ENCODE results near the gene OPCML.

Gene OPCML

DNA sequence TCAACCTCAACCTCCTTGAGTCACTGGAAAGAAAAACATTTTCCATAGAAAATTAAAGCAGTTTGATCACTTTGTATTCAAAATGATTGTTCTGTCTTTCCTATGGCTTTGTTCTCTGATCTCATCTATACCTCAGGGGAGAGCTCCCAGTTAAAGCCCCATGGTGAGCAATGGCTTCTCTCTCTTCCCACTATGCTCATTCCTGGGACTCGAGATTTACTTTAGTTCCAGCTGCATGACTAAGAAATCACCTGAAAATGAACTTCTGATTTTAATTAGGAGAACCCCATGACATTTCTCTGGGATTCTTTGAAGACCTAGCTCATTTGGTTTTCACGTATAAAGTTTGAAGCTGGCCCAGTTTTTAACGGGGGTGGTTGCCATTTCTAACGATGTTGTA, 921.5 kb downstream of the OPCML start:
- TF ChIP-seq ZNF274 (IDR thresholded peaks at IDR 0.05; ENCODE audit: low read depth, low read length) = no peak
- H3K4me3 ChIP-seq (ENCODE audit: low read length) = no peak overlapping the region

DNA sequence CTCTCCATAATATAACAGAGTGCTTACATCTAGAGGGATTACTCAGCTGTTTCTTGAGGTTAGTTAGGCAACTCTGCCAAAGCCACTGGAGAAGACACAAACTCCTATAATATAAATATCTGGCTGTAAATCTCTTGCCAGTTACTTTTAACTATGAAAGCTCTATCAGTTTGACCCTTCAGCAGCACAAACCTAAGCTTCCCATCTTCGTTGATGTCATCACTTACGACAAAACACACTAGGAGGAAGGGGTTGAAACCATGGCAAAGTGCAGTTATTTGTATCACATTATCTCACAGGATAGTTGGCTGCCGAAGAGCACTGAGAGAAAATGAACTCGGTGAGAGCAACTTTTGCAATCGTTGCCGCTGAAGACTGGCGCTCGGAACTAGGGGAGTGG, 922.1 kb downstream of the OPCML start:
- H3K4me3 ChIP-seq (ENCODE audit: low read length) = no peak overlapping the region
- no peak for TF ChIP-seq ZNF274 (IDR thresholded peaks at IDR 0.05; ENCODE audit: low read depth, low read length)

DNA sequence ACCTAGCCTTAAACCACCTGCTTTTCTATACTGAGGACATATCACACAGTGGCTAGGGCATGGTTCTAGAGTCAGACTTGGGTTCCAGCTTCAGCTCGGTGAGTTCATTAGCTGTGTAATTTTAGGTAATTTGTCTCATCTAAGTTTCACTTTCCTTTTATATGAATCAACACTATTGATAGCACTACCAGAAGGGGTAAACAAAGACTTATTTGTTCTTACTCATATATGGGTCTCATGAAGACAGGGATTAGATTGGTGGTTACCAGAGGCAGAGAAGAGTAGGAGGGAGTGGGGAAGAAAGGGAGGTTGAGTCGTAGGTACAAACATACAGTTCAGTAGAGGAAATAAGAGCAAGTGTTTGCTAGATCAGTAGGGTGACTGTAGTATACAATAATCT, 924.7 kb downstream of the OPCML start:
- no peak overlapping the region for H3K4me3 ChIP-seq (ENCODE audit: low read length)
- no peak for TF ChIP-seq ZNF274 (IDR thresholded peaks at IDR 0.05; ENCODE audit: low read depth, low read length)

DNA sequence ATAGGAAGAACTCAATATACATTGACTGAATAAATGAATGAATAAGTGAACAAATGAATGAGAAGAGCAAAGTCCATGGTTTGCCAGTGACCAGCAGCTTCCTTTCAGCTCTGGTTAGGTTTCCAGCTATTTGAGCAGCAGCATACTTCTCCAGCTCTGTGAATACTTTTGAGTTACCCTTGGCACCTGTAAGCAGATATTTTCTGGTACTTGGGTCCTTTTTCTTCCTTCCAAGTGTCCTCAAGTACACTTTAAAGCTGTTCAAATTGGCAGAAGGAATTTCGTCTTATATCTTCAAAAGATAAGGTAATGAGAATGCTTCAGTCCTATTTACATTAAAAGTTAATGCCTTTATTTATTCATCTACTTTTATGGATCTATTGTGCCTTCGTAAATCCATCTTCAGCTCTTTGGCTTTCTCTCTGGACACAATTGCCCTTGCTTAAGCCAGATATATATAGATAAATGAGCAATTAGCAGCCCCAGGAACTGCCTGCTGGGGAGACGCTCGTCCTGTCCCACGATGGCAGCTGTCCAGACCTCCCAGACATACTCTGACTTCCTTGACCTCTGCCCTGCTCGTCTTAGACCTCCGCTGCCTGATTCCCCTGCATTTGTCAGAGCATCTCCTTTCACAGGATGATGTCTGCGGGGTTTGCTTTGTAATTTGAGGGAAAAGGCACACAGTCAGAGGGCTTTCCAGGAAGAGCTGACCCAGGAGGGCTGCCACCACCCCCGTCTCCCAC, 926.3 kb downstream of the OPCML start:
- TF ChIP-seq ZNF274 (IDR thresholded peaks at IDR 0.05; ENCODE audit: low read depth, low read length) = no peak
- no peak overlapping the region for H3K4me3 ChIP-seq (ENCODE audit: low read length)

DNA sequence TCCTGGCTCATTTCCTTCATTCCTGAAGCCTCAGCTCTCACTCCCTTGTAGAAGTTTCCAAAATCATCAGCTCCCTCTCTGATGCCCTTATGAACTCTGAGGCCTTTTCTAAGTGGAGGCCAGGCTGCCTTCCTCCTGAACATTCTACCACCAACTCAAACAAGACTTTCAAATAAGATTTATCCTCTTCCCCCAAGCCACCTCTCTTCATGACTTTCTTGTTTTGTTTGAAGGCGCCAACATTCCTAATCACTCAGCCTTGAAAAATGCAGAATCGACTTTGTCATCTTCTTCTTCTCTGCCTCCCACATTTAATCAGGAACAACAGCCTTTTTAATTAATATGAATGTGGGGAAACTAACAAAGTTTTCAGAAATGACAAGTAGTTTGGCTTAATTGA, 927.9 kb downstream of the OPCML start:
- H3K4me3 ChIP-seq (ENCODE audit: low read length) = no peak overlapping the region
- no peak for TF ChIP-seq ZNF274 (IDR thresholded peaks at IDR 0.05; ENCODE audit: low read depth, low read length)

DNA sequence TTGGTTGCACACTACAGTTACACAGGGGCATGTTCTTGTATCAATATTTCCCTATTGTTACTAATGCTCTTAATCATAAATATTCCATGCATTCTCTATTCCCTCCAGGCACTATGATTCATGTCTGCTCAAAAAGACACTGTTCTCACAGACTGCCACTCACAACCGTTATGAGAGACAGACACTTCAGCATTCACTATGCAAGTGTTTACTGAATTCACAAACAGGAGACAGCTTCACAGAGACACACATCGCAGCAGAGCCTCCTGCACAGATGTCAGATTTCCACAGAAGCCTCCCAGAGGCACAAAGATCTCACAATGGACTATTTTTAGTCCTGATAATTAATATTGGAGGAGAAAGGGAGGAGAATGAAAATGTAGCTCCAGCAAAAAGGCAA, 930.4 kb downstream of the OPCML start:
- no peak for TF ChIP-seq ZNF274 (IDR thresholded peaks at IDR 0.05; ENCODE audit: low read depth, low read length)
- H3K4me3 ChIP-seq (ENCODE audit: low read length) = no peak overlapping the region

DNA sequence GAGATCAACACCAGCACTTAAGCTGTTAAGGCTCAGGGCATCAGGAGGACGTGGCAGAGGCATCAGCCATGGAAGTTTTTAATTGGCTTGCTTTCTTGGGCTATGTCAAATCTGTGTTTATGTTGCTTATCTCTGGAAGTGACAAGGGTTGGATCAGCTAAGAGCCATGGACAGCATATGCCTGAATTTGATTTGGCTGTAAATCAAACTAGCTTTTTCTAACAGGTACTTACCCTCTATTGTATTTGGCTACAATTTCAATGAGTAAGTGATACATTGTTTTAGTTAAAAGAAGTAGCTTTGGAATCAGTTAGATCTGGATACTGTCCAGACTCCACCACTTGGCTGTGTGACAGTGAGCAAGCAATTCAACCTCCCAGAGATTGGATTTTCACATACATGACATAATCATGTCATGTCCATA, 936.6 kb downstream of the OPCML start:
- H3K4me3 ChIP-seq (ENCODE audit: low read length) = no peak overlapping the region
- TF ChIP-seq ZNF274 (IDR thresholded peaks at IDR 0.05; ENCODE audit: low read depth, low read length) = no peak

DNA sequence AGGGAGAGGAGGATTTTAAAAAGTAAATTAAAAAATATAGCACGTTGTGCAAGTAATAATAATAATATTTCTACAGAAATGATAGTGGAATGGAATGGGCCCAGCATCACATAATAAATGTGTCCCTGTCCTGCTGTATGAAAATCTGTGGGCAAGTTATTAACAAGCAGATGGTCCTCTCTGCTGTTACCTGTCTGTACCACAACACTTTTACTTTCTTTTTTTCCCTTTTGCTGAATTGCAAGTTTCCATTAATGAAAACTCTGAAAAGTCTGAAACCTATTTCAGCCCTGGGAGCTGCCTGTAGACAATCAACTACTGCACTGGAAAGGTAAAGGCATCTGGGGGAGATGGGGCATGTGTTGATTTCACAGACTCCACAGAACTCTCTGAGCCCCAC, 937.1 kb downstream of the OPCML start:
- no peak overlapping the region for H3K4me3 ChIP-seq (ENCODE audit: low read length)
- no peak for TF ChIP-seq ZNF274 (IDR thresholded peaks at IDR 0.05; ENCODE audit: low read depth, low read length)

DNA sequence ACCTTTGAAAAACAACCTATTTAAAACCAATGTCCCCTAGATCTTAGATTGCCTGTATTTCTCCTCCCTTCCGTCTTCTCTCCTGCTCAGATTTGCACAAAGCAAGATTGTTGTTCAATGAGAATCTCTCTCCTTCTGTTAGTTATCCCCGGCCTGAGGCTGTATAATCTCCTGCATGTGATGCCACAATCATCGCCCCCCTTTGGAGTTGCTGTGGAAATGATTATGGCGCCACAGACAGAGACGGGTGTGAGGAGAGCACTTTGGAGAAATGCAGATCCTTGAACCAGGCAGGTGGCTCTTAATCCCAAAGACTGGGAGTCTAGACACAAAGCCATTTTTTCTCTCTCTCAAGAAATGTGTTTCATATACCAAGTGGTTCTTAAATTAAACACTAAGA, 941.3 kb downstream of the OPCML start:
- H3K4me3 ChIP-seq (ENCODE audit: low read length) = no peak overlapping the region
- no peak for TF ChIP-seq ZNF274 (IDR thresholded peaks at IDR 0.05; ENCODE audit: low read depth, low read length)

DNA sequence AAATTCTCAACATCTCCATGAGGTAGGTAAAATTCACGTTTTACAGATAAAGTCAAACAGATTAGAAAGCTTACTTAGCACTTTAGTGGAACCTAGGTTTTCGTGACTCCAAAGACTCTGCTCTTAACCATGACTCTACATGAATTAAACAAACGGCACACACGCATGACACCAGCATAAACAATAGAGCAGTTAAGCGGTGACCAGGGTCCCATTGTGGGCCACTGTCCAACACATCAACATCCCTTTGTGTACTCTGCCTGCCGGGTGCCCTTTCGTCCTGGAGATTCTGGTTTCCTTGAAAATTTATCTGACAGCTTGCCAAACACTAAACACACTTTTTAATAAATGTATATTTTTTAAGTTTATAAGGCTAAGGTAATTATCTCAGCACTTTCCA, 941.7 kb downstream of the OPCML start:
- H3K4me3 ChIP-seq (ENCODE audit: low read length) = no peak overlapping the region
- no peak for TF ChIP-seq ZNF274 (IDR thresholded peaks at IDR 0.05; ENCODE audit: low read depth, low read length)

DNA sequence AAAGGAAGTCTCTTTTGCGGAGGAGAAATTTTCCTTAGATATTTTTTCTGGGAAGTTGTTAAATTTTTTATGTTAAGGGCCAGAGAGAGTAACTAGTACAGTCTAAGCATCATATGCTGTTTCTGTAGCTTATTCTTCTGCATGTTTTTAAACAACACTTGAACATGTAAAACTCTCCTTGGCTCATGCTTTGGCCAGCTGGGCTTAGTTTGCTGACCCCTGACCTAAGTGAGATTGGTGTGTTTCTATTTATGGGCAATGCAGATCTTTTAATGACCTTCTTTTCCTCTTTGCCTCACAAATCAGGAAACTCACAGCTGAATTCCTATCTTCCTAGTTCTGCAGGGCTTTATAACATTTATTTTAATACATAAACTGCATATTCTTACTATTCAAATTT, 942.5 kb downstream of the OPCML start:
- no peak overlapping the region for H3K4me3 ChIP-seq (ENCODE audit: low read length)
- no peak for TF ChIP-seq ZNF274 (IDR thresholded peaks at IDR 0.05; ENCODE audit: low read depth, low read length)

DNA sequence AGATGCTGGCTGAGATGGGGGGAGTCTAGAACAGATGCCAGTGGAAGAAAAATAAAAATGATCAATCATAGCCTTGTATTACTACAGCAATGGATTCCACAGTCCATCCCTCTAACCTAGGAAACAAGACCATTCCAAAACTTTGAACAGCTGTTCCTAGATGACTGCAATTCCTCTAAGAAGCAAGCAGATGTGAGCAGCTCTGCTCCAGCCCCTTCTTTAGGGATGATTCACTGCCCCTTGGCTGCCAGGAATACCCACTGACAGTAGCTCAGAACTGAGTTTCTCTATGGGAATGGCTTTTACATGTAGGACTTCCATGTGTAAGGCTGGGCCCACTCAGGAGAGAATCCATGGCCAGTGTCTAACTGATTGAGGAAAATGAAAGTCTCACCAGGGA, 943.9 kb downstream of the OPCML start:
- H3K4me3 ChIP-seq (ENCODE audit: low read length) = no peak overlapping the region
- no peak for TF ChIP-seq ZNF274 (IDR thresholded peaks at IDR 0.05; ENCODE audit: low read depth, low read length)

DNA sequence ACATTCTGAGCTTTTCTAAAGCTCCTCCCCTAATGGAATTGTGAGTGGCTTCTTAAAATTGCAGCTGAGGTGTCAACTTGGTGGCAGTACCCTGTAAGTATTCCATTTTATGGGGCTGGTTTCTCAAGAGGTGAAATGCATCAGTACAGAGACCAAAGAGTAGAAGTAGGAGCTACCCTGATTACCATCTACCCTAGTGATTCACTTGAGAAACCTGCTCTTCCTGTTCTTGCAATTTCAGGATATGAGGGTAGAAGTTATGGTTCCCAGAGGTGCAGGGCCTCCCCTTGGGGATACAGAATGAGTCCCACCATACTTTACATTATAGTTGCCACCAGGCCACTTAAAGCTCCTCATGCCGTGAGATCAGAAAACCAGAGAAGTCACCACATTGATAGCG, 944.6 kb downstream of the OPCML start:
- no peak for TF ChIP-seq ZNF274 (IDR thresholded peaks at IDR 0.05; ENCODE audit: low read depth, low read length)
- H3K4me3 ChIP-seq (ENCODE audit: low read length) = no peak overlapping the region

DNA sequence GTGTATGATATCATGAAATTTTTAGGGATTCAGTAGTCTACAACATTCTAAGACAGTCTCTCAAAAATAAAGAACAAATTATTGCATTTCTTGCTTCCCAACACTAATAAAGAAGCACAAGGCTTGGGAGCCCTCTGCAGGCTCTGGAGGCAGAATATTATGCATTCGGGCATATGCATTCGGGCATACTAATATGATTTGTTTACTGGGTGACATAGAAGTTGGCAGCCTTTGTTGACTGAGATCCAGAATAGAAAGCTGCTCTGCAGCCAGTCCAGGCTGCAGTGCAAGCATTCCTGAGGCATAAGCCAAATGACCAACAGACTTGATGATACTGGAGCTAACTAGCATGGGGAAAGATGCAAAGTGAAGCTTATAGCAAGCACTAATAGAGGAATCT, 945.5 kb downstream of the OPCML start:
- no peak for TF ChIP-seq ZNF274 (IDR thresholded peaks at IDR 0.05; ENCODE audit: low read depth, low read length)
- H3K4me3 ChIP-seq (ENCODE audit: low read length) = no peak overlapping the region

DNA sequence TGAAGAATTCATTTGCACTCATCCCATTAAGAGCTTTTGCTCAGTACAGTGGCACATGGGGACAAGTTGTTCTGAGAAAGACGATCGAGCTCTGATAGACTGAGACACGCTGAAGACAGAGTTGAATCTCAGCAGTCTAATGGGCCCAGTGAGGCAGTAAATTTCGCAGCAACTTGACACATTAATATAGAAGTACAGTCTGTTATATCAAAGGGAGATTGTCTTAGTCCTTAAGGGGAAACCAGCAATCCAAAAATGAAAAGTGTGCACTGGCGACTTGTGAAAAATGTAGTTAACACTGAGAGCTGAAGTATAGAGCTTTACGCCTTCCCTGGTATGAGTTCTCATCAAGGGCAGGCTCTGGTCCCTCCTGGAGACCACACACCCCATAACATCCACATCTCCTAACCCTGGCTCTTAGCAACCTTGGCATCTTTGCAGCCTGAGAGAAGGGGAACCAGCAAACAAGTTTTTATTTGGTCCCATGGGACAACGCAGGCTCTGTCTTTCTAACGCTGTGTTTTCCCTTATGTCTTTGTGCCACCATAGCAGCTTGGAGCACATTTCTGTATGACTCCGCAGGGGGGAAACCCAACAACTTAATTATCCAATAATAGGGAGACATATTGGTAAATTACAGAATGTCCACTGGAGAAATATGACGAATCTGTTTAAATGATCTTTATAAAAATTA, 952.5 kb downstream of the OPCML start:
- no peak for TF ChIP-seq ZNF274 (IDR thresholded peaks at IDR 0.05; ENCODE audit: low read depth, low read length)
- no peak overlapping the region for H3K4me3 ChIP-seq (ENCODE audit: low read length)
